ENCODE measurements around the gene FTCD.
A peak's percentile ranks its signal among the peaks of the same experiment; 100 is the strongest.

Gene FTCD

DNA sequence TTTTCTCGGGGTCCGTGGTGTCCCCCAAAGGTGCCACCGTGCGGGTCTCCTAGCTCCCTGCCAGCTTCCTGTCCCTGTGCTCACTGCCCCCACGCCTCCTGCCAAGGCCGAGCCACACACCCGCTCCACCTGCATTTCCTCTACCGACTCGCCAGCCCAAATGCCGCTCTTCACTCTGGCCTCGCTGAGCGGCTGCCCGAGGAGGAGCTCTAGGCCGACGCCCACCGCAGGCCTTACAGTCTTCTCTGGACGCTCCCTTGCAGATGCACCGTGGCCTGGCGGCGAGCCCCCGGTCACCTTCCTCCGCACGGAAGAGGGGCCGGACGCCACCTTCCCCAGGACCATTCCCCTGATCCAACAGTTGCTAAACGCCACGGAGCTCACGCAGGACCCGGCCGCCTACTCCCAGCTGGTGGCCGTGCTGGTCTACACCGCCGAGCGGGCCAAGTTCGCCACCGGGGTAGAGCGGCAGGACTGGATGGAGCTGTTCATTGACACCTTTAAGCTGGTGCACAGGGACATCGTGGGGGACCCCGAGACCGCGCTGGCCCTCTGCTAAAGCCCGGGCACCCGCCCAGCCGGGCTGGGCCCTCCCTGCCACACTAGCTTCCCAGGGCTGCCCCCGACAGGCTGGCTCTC, 26.3 kb downstream of the FTCD start:
- Histone ChIP-seq H3K79me2 (ENCODE audit: control insufficient read depth, insufficient read depth, low read length, poor library complexity) (no peaks in the 10 kb centered on the region), H3K4me2 (ENCODE audit: low read length) (no peak overlapping the region), H2BK12ac (ENCODE audit: low read length) (no peak overlapping the region), H4K12ac (ENCODE audit: low read depth, low read length) (no peak overlapping the region), H3K14ac (ENCODE audit: low read length) (no peak overlapping the region), H3K27me3 (ENCODE audit: insufficient read depth, low read length) (no peaks in the 10 kb centered on the region), H3K4me1 (ENCODE audit: control insufficient read depth in 1 of 2, insufficient read depth in 2 of 2, low read length in 2 of 2) (peaks cover 0 to 2% of the 10 kb centered on the region in 2 experiments), H2AFZ (ENCODE audit: insufficient read depth, low read length, poor library complexity) (no peak overlapping the region), H3K79me1 (ENCODE audit: low read length) (no peaks in the 10 kb centered on the region), H4K8ac (ENCODE audit: low read depth, low read length) (no peak overlapping the region), H3K4me3 (ENCODE audit: low read depth, low read length) (no peak overlapping the region), H2AK5ac (ENCODE audit: low read length) (no peak overlapping the region), H3K18ac (ENCODE audit: low read length) (no peak overlapping the region), H3K36me3 (ENCODE audit: control insufficient read depth in 1 of 2, insufficient read depth in 2 of 2, low read length in 2 of 2) (peaks cover 19% of the 10 kb centered on the region in 2 experiments), H3K9me3 (ENCODE audit: insufficient read depth, low read depth, low read length) (peaks cover 9% of the 10 kb centered on the region), H3K4ac (ENCODE audit: low read depth, low read length) (no peak overlapping the region), H2BK120ac (ENCODE audit: insufficient read depth, low read length, poor library complexity) (no peak overlapping the region), H2BK5ac (ENCODE audit: low read depth, low read length, poor library complexity) (no peak overlapping the region), H3K9ac (ENCODE audit: low read length) (no peak overlapping the region), H3K27ac (ENCODE audit: low read depth, low read length) (no peak overlapping the region), H4K91ac (ENCODE audit: low read depth, low read length) (no peak overlapping the region), H3K23ac (ENCODE audit: low read length) (no peak overlapping the region)
- WGBS (ENCODE audit: extremely low coverage, insufficient coverage, insufficient read length): no CpG with 5 or more reads among the region's 45 CpGs
- no peak for DNase-seq

DNA sequence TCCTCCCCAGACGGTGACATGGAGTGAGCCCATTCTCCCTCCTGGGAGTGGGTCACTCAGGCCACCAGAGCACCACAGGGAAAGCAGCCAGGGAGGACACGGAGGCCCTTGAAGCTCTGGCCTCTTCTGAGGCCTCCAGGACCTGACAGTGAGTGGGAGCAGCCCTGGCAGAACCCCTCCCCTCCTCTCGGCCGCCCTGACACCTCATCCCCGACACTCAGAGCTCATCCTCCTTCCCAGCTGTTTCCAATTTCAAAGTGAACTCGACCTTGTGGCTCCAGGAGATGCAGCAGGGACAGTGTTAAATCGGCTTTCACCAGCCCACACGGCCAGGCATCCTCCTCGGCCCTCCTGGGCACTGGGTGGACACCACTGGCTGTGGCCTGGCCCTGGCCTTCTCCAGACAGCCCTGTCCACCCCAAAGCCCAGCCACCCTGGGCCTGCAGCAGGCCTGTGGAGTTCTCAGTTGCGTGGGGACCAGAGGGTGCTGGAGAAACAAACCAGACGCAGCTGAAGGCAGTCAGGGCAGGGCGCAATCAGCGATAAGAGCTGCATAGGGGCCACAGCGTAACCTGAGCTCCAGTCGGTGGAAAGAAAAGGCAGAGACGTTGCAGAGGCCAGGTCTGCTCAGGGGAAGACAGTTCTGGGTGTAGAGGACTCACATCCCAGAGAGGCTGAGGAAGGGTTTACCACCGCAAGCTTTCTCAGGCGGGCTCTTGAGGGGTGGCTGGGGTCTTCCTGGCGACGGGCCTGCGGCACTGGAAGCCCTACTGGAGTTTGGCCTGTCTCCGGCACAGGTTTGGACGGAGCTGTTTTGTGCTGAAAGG, 27.1 kb downstream of the FTCD start:
- H3K9ac ChIP-seq (ENCODE audit: low read length): no peak overlapping the region
- peak in 1 of 2 donors; percentile 5 for DNase-seq
- H2BK5ac ChIP-seq (ENCODE audit: low read depth, low read length, poor library complexity): no peak overlapping the region
- H3K36me3 ChIP-seq (ENCODE audit: control insufficient read depth in 1 of 2, insufficient read depth in 2 of 2, low read length in 2 of 2): peaks cover 19% of the 10 kb centered on the region in 2 experiments
- H3K27me3 ChIP-seq (ENCODE audit: insufficient read depth, low read length): no peaks in the 10 kb centered on the region
- H3K79me1 ChIP-seq (ENCODE audit: low read length): no peaks in the 10 kb centered on the region
- no peak overlapping the region for H3K4me3 ChIP-seq (ENCODE audit: low read depth, low read length)
- no peak overlapping the region for H4K91ac ChIP-seq (ENCODE audit: low read depth, low read length)
- no peak overlapping the region for H3K27ac ChIP-seq (ENCODE audit: low read depth, low read length)
- no peak overlapping the region for H3K4ac ChIP-seq (ENCODE audit: low read depth, low read length)
- H3K23ac ChIP-seq (ENCODE audit: low read length): no peak overlapping the region
- no peak overlapping the region for H2AK5ac ChIP-seq (ENCODE audit: low read length)
- H2BK120ac ChIP-seq (ENCODE audit: insufficient read depth, low read length, poor library complexity): no peak overlapping the region
- no peak overlapping the region for H3K4me2 ChIP-seq (ENCODE audit: low read length)
- no peak overlapping the region for H2BK12ac ChIP-seq (ENCODE audit: low read length)
- H3K9me3 ChIP-seq (ENCODE audit: insufficient read depth, low read depth, low read length): peaks cover 6% of the 10 kb centered on the region
- H3K18ac ChIP-seq (ENCODE audit: low read length): no peak overlapping the region
- H2AFZ ChIP-seq (ENCODE audit: insufficient read depth, low read length, poor library complexity): no peak overlapping the region
- no peak overlapping the region for H4K12ac ChIP-seq (ENCODE audit: low read depth, low read length)
- no peak overlapping the region for H4K8ac ChIP-seq (ENCODE audit: low read depth, low read length)
- no CpG with 5 or more reads among the region's 23 CpGs for WGBS (ENCODE audit: extremely low coverage, insufficient coverage, insufficient read length)
- H3K14ac ChIP-seq (ENCODE audit: low read length): no peak overlapping the region
- peaks cover 0 to 2% of the 10 kb centered on the region in 2 experiments for H3K4me1 ChIP-seq (ENCODE audit: control insufficient read depth in 1 of 2, insufficient read depth in 2 of 2, low read length in 2 of 2)
- H3K79me2 ChIP-seq (ENCODE audit: control insufficient read depth, insufficient read depth, low read length, poor library complexity): no peaks in the 10 kb centered on the region

DNA sequence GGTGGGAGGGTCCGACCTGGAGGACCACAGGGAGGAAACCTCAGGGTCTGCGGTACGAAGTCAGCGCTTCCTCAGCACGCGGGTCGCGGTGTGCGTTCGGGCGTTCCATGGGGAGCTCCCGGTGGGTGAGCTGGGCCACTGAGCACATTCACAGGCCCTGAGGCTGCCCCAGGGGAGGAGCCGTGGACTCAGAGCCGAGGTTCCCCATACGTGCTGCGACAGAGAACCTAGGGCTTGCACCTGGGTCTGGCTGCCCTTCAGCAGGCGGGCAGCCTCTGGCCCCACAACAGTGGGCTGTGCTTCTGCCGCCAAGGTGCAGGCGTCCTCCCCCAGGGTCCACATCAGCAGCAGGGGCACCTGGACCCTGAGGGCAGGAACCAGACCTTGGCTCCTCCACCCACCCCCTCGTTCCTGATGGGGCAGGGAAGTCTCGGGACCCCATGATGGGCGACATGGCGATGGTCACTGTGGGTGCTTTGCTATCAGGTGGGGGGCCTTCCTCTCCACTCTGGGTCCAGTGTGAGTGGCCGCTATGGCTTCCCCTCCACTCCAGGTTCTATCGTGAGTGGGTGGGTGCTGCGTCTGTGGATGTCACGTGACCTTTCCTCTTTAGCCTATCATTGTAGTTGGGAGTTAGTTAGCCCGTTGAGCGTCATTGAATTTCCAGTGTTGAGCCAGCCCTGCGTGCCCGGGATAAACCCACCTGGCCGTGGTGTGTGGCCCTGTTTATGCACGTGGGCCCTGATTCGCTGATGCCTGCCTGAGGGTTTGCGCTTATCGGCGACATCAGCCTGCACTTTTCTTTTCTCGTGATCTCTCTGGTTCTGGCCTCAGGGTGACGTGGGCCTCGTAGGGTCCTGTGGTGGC, 27.9 kb downstream of the FTCD start:
- H3K79me1 ChIP-seq (ENCODE audit: low read length): no peaks in the 10 kb centered on the region
- no peak overlapping the region for H2AK5ac ChIP-seq (ENCODE audit: low read length)
- no peak overlapping the region for H3K18ac ChIP-seq (ENCODE audit: low read length)
- no peaks in the 10 kb centered on the region for H3K79me2 ChIP-seq (ENCODE audit: control insufficient read depth, insufficient read depth, low read length, poor library complexity)
- no peak overlapping the region for H4K12ac ChIP-seq (ENCODE audit: low read depth, low read length)
- no peak overlapping the region for H2BK120ac ChIP-seq (ENCODE audit: insufficient read depth, low read length, poor library complexity)
- H4K91ac ChIP-seq (ENCODE audit: low read depth, low read length): no peak overlapping the region
- H3K4me3 ChIP-seq (ENCODE audit: low read depth, low read length): no peak overlapping the region
- H3K27ac ChIP-seq (ENCODE audit: low read depth, low read length): no peak overlapping the region
- no peak overlapping the region for H2BK12ac ChIP-seq (ENCODE audit: low read length)
- no peak overlapping the region for H4K8ac ChIP-seq (ENCODE audit: low read depth, low read length)
- no peak overlapping the region for H3K4ac ChIP-seq (ENCODE audit: low read depth, low read length)
- H3K4me1 ChIP-seq (ENCODE audit: control insufficient read depth in 1 of 2, insufficient read depth in 2 of 2, low read length in 2 of 2): peaks cover 0 to 2% of the 10 kb centered on the region in 2 experiments
- H2BK5ac ChIP-seq (ENCODE audit: low read depth, low read length, poor library complexity): no peak overlapping the region
- H3K9me3 ChIP-seq (ENCODE audit: insufficient read depth, low read depth, low read length): peaks cover 6% of the 10 kb centered on the region
- H3K9ac ChIP-seq (ENCODE audit: low read length): no peak overlapping the region
- no CpG with 5 or more reads among the region's 40 CpGs for WGBS (ENCODE audit: extremely low coverage, insufficient coverage, insufficient read length)
- H3K14ac ChIP-seq (ENCODE audit: low read length): no peak overlapping the region
- no peak overlapping the region for H3K4me2 ChIP-seq (ENCODE audit: low read length)
- no peaks in the 10 kb centered on the region for H3K27me3 ChIP-seq (ENCODE audit: insufficient read depth, low read length)
- no peak for DNase-seq
- no peak overlapping the region for H3K23ac ChIP-seq (ENCODE audit: low read length)
- H2AFZ ChIP-seq (ENCODE audit: insufficient read depth, low read length, poor library complexity): no peak overlapping the region
- peaks cover 19 to 20% of the 10 kb centered on the region in 2 experiments for H3K36me3 ChIP-seq (ENCODE audit: control insufficient read depth in 1 of 2, insufficient read depth in 2 of 2, low read length in 2 of 2)
